GM21619 (cell line): ENCODE results near the gene TMEM9B.
"Not testable (repeated sequence)": the region's sequence is repeated elsewhere in the genome, so short reads cannot be mapped to it uniquely, and the experiment has no call there.

Source experiments
- ATAC-seq: cut with Tn5 transposase; IDR thresholded peaks from one replicate; pipeline ENCODE4 v1.9.1; 2021; ENCODE audit not compliant: unreplicated experiment

The TMEM9B gene

DNA sequence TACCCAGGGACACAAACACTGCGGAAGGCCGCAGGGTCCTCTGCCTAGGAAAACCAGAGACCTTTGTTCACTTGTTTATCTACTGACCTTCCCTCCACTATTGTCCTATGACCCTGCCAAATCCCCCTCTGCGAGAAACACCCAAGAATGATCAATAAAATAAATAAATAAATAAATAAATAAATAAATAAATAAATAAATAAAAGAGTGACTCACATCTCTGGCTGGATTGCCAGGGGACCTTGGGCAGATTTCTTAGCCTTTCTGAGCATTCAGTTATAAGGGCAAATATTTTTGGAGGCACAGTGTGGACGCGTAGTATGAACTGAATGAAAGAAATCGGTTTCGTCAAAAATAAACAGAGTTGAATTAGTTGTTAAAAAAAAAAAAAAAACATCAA, 15.1 kb upstream of the TMEM9B start:
- ATAC-seq: not testable (repeated sequence)

DNA sequence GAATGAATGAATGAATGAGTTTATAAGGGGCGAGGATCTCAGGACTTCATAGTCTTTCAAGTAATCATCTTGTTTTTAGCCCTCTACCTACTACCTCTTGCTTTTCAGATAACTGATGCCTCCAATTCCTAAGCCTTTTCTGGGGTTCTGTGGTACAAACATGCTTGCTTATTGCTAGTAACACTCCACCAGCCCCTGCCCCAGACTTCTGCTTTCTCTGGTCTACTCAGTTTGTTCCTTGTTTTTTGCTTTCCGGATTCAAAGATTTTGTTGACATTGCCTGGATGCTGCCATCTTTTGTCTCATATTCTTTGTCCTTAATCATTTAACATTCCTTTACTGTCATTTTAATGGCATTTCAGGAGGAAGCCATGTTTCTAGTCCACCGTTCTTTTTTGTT, 8.9 kb upstream of the TMEM9B start:
- no peak for ATAC-seq

DNA sequence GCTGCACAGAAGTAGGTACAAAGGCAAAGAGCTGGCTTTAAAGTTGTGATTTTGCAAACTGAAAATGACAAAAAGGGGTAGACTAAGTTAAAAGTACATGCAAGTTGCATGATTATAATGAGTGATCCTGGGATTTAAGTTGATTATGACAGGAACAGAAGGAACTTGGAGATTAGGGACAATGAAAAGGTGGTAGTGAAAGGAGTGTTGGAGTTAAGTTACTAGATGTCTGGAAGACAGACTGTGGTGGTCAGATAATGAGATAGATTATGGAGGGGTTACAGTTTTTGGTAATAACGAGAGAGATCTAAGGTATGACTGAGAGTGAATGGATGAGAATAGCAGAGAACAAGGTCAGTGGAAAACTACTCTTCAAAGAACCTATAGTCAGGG, 7.7 kb upstream of the TMEM9B start:
- ATAC-seq: no peak

DNA sequence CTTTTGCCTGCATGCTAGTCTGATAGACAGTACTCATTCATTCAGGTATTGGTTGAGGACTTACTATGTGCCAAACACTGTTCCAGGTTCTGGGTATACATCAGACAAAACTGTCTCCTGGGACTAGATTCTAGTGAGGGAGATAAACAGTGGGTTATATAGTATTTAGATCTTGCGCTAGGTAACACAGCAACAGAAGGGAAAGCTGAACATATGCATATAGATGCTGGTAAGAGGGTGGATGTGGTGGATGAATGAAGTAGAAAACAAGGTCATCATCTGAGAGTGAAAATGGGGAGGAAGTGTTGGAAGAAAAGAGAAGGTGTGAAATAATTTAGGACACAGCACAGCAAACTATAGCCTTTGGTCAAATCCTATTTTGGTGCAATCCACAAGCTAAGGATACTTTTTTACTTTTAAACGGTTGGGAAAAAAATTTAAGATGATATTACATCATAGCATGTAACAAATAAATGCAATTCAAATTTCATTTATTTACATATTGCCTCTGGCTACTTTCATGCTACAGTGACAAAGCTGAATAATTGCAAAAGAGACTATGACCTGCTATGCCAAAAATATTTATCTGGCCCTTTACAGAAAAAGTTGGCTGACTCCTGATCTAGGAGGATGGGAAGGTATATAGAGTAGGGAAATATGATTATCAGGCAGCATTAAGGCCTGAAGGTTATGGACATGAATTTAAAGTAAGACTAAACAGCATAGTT, 7.1 kb upstream of the TMEM9B start:
- ATAC-seq: no peak

DNA sequence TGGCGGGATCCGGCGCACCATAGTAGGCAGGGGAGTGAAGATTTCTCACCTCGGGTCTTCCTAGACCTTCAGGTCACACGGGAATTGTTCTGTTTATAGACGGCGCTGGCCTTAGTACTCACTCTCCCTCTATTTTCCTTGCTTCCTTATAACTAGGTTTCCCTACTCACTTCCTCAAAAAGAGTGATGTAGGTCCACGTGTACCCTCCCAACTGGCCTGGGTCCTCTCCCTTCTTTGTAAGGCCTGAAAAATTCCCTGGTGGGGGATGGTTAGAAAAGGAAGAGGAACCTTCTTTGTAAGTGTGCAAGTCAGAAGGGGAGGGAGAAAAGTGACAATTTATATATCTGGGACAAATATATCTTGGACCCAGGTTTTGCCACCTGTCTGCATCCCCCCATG, 2.9 kb upstream of the TMEM9B start:
- no peak for ATAC-seq

DNA sequence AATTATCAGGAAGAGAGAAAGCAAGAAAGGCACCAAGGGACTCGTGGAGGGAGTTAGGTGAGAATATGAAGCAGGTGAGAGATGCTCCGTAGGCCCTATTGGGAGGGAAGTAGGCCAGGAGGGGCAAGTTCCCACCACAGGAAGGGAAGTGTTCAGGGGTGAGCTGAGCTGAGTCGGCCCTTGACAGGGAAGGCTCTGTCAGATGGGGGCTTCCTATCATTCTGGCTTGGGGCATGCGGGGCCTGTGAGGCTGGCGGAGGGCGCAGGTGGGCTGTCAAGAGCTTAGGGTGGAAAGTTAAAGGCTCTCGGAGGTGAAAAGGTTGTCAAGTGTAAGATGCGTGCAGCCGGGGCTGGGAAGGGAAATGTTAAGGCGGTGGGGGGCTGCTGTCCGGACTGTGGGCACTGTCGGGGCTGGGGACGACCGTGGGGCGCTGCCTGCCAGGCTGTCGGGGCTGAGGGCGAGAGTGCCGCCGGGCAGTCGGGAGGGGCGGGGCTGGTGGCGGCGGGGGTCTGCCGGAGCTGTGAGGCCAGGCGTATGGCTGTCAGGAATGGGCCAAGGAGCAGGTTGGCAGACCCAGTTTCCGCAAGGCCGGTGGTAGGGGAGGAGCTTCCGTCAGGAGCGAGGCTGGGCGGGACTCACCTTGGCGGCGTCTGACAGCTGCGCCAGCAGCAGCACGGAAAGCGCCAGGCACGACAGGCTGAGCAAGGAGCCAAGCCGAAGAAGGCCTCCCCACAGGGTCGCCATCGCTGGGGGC, 496 bp downstream of the TMEM9B start:
- peak; percentile 63 for ATAC-seq

DNA sequence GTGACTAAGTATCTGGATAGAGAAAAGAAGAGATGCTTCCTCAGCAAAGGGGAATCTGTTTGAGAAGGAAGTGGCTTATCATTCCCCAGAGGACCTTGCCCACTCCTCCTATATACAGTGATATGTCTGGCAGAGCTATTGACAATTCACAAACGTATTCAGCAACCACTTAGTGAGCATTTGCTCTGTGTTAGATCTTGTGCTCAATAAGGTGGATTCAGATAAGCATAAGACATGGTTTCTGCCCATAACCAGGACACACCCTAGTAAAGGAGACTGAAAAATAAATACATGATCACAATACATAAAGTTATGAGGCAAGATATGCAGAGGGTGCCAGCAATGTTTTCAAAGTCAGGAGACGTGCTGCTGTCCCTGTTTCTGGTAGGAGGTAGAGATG, 1.4 kb downstream of the TMEM9B start:
- no peak for ATAC-seq

DNA sequence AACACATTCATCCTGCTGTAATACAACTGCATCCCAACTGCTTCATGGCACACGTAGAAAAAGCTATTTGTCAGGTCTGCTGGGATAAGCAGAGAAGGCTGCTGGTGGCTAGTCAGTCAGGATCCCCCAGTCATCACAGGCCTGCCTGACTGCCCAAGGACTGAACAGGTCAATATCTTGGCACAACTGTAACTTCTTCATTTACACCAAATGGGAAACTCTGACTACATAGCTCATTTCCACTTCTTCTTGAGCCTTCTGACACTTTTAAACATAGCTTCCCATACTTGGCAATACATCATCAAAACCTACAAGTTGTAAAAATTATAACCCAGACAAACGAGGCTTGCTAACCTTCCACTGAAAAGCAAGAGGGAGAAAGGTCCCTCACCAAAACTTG, 2.8 kb downstream of the TMEM9B start:
- no peak for ATAC-seq

DNA sequence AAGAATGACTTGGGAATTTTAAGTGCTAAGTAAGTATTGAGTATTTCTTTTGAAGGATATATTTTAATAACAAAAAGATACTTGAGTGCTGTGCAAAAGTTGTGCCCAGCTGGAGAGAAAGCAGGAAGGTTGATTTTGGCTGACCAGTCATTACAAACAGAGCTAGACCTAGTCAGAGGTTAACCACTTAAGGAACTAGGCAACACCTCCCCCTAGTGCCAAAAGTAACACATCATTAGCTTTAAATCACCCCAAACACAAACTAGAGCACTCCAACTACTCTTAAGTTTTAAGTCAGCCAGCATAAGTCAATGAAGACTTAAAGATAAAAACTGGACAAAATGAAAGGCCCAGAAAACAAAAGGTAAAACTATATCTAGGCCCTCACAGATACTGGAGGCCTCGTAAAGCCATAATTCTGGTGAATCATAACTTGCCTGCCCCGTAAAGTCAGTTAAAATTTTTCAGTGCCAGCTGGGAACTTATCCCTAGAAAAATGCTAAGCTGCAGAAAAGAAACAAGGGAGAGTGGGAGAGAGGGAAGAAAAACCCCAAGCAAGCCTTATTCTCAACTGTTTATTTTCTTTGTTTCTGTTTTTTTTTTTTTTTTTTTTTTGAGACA, 4.6 kb downstream of the TMEM9B start:
- peak; percentile 40 for ATAC-seq

DNA sequence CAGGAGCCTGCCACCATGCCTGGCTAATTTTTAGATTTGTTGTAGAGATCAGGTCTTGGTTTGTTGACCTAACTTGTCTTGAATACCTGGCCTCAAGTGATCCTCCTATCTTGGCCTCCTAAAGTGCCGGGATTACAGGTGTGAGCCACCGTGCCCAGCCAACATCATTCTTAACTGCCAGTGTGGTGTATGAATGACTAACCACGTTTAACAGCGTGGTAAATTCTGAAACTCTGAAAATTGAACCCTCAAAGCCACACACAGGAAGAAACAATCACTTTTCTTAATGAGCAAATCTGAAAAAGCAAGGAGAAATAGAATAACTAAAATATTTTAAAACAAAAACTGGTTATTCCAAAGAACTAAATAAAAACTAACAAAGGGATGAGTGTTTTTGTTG, 7.4 kb downstream of the TMEM9B start:
- ATAC-seq: no peak

DNA sequence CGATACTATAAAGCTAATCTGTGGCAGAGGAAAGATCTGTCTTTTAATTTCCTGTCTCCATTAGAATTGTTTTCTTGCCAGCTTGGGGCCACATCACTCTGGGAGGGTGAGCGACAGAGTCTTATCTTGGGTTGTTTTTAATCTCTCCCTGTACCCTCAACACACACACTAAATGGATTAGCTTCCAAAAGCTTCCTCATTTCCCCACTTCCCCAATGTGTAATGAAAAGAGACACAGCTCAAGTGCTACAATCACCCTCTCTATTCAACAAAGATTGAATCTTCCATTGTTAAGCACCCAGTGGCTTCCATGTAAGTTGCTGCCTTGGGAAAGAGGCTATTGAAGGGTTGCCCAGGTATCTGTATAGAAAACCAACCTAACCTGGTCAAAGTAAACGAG, 15.4 kb downstream of the TMEM9B start:
- ATAC-seq: no peak

DNA sequence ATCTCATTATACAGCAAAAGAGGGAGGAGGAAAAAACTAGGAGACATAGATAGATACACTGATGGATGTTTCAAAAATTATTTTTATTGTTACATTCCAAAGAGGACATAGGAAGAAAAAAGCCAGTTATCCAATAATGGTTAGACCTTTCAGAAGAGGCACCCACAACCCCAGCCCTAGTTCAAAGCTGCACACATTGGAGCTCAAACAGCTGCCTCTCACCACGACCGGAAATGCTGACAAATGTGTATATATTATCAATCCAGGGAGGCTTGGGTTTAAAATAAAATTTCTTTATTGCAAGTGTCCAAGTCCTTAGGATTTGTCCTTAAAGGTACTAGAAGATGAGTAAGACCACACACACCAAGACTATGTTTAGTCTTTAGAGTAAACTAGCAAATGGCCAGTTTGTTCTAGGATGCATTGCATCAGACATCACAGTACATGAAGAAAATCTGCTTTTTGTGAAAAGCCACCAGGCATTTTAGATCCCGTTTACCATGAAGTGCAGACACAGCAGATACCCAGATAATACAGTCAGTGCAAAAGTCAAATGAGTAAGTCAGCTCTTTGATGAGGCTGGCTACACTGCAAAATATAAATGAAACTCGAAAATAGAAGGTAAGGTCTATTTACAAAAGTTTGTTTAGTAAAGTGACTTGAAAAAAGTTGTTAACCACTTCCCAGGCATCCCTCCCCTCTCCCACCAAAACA, 16.9 kb downstream of the TMEM9B start:
- no peak for ATAC-seq

DNA sequence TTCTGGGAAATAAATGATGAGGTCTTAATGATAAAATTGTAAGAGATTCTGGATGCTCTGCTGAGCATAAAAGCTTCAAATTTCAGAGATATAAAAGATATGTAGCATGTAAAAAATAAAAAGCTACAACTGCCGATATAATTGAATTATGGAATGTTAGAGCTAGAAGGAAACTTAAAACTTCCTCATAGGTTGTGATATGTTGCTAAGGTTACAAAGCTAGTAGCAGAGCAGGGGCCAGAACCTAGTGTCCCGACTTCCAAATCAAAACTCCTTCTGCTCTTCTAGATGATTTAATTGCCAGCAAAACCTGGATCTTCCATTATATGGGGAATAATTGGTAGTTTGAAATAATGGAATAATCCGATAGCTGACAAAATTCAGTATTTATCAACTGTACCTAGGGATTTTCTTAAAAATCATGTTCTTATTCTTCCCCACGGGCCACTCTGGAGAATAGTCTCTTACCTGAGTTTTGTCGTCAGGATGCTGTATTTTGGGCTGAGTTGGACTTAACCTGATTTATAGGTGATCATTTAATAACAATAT, 21.6 kb downstream of the TMEM9B start, which contains the start of gene ASCL3:
TSS of gene ASCL3 (minus strand) at position 499 of the 549 bp plus-strand sequence. CDS start 4,855 bp downstream, outside the sequence.
- no peak for ATAC-seq

DNA sequence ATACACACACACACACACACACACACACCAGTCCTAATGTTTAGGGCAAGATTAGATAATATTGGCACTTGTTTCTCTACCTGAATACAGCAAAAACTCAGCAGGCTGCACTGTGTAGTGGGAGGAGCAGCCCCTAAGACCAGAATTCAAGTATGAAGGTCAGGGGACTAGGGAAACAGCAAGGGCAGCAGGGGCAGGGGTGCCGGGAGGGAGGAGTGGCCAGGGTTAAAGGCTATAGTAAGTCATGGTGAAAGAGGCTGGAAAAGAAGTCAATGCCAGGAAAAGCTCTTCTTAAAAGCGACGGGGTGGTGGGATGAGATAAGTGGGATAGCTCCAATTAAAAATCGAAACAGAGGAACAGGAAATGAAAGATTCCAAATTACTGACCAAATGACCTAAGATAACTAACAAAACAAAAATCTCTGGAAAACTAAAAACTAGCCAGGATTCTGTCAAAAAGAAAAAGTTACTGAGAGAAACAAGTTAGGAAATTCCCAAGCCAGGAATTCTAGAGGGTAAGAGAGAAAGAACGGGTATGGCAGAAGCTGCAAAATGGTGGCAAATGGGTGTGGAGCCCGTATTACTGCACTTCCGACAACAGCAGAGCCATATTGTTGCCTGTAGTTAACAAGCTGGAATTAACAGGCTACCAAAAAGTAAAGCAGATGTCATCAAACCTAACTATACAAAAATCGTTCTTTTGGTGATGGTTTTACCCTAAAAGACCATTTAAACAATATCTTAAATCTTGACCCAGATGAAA, 22.7 kb downstream of the TMEM9B start:
- no peak for ATAC-seq

DNA sequence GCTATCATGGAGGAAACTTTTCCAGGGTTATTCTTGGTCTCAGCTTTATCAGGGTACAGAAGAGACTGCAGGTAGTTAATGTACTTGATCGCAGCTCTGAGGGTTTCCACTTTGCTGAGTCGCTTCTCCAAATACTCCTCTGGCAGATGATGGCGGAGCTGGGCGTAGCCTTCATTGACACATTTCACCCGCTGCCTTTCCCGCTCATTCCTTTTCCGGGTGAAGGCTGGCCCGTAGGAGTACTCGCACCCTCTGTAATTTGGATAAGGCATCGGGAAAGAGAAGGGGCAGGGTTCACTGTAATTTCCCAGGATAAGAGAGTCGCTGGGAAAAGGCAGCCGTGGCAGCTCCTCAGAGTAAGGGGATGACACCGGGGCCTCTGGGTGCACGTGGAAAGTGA, 26.6 kb downstream of the TMEM9B start:
- ATAC-seq: no peak

DNA sequence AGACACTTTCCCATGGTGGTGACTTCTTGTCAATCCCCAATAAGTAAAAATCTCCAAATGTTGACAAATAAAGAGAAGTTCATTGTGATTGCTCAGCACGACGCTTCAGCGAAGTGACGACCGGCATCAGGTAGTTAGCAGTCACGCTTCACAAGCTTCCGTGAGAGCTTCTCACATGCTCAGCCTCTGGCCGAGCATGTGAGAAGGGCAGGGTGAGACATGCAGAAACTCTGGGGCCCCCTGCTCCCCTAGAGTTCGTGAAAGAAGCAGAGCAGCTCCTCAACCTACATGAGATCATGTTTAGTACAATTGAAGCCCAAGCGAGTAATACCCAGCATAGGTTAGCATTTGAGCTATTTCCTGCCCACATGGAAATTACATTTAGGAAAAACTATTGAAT, 27.1 kb downstream of the TMEM9B start:
- ATAC-seq: peak; percentile 56

DNA sequence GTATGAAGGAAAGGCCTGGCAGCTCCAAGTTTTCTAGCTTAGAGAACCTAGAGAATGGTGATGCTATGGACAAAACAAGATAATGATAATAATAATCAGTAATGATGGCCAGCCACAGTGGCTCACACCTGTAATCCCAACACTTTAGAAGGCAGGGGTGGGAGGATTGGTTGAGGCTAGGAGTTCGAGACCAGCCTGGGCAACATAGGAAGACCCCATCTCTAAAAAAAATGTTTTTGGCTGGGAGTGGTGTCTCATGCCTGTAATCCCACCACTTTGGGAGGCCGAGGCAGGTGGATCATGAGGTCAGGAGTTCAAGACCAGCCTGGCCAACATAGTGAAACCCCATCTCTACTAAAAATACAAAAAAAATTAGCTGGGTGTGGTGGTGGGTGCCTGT, 28.5 kb downstream of the TMEM9B start:
- ATAC-seq: not testable (repeated sequence)

DNA sequence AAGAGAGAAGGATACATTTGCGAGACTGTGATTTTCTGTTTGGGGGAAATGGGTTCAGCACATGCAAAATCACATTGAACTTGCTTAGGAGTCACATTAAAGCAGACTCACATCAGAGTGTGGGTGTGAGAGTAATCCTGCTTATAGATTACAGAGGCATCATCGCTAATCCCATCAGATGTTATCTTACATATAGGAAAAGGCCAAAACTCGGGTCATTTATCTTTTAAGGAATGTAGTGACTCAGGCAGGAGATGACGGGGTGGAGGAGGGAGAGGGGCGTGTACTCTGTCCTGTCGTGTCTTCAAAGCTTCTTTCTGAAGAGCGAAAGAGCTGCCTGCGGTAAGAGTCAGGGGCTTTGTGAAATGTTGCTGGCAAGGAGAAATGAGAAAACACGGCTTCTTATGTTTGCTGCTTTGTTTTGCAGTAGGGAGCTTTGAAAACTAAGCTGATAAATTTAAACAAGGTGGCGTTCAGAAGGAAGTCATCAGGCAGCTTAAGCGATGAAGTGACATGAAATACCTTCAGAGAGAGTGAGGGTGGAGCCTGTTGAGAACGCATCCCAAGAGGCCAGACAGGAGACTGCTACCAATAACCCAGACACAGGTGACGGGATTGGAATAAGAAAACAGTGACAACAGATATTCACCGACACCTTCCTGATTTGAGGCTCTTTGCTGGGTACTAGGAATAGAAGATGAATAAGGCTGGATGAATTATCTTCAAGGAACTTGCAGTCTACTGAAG, 29.3 kb downstream of the TMEM9B start:
- no peak for ATAC-seq

DNA sequence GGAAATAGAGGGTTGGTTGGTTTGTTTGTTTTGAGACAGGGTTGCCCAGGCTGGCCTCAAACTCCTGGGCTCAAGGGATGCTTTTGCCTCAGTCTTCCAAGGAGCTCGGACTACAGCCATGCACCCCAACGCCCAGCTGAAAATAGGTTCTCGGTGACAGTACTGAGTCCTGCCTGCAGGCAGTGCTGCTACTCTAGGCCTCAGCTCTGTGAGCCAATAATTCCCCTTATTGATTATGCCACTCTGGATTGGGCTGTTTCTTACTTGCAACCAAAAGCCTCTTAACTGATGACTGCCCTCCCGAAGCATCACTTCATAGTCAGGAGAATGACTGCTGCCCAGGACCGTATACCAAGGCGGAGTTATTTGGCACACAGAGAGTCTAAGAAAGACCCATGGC, 30.3 kb downstream of the TMEM9B start:
- ATAC-seq: no peak
